ENCODE data around the gene DUSP15. TPM values are rescaled to one million over a fixed set of nuclear protein-coding genes. Genes with fewer than 3 reads are reported as not detected.

Gene DUSP15
- total and polyA plus RNA-seq, 2 of the 8 experiments (the other 6 are each of a cell fraction or from before 2014, with no cell fraction given) = 0.91 to 3.2 TPM

- no peak for TF ChIP-seq KDM1A (IDR thresholded peaks at IDR 0.05; ENCODE audit: borderline replicate concordance, low read length)
- TF ChIP-seq CTCF (IDR thresholded peaks at IDR 0.05; ENCODE audit: control extremely low read depth in 1 of 3, insufficient read depth in 1 of 3, low read depth in 1 of 3, low read length in 3 of 3) = peak in 1 of 3 experiments; percentile 13; a peak in 1 of 4 replicates
- no peak for TF ChIP-seq E2F6 (IDR thresholded peaks at IDR 0.05)
- no peak overlapping the region for H2BK20ac ChIP-seq (ENCODE audit: low read length)
- no peak overlapping the region for H3K23ac ChIP-seq (ENCODE audit: insufficient read length)
- 83% methylated on average over 15 of the region's 15 CpGs; no CpG with 5 or more reads in 1 of the 2 experiments for WGBS, 2 experiments (ENCODE audit: extremely low coverage in 1 of 2, insufficient coverage in 1 of 2, insufficient read length in 1 of 2, insufficient replicate concordance in 2 of 2, low coverage in 1 of 2, low lambda C conversion rate in 2 of 2, missing lambda C conversion rate in 1 of 2)
- no peaks in the 10 kb centered on the region for H3K79me1 ChIP-seq (ENCODE audit: low read depth, low read length)
- H3K18ac ChIP-seq (ENCODE audit: extremely low read depth, low read length) = no peak overlapping the region
- peaks cover 0 to 19% (median 11%) of the 10 kb centered on the region in 4 experiments; a peak in 5 of 7 replicates for H3K27me3 ChIP-seq (replicated peaks in 1 of 4; ENCODE audit: control insufficient read depth in 3 of 4, extremely low read depth in 1 of 4, insufficient read depth in 3 of 4, low read length in 3 of 4)
- no peak overlapping the region for H2BK5ac ChIP-seq (ENCODE audit: low read depth, low read length)
- H3K79me2 ChIP-seq (ENCODE audit: control insufficient read depth in 1 of 2, insufficient read depth in 2 of 2, low read length in 2 of 2) = no peaks in the 10 kb centered on the region
- no peak overlapping the region for H2AK5ac ChIP-seq (ENCODE audit: low read depth, low read length)
- H3K4ac ChIP-seq (replicated peaks; ENCODE audit: insufficient read length, low read depth, low read length) = no peak overlapping the region
- H3K4me2 ChIP-seq (ENCODE audit: insufficient read depth in 1 of 2, low read depth in 2 of 2, low read length in 2 of 2) = no peak overlapping the region
- no peak overlapping the region for H2BK15ac ChIP-seq (ENCODE audit: low read length)
- DNase-seq (ENCODE audit: low read depth in 1 of 2, low spot score in 2 of 2) (no peak), FAIRE-seq (no peak)
- H2BK12ac ChIP-seq (ENCODE audit: low read depth, low read length) = peak overlapping the region; percentile 43; the same call in 1 of the 2 replicates
- no peak overlapping the region for H3K56ac ChIP-seq (replicated peaks; ENCODE audit: insufficient read length, low read depth, low read length)
- H3K4me3 ChIP-seq (ENCODE audit: extremely low read depth in 1 of 4, insufficient read depth in 2 of 4, low read depth in 3 of 4, low read length in 4 of 4) = no peak overlapping the region
- no peaks in the 10 kb centered on the region for H4K20me1 ChIP-seq (replicated peaks in 1 of 2; ENCODE audit: control insufficient read depth in 1 of 2, insufficient read depth in 2 of 2, low read length in 2 of 2)
- H3K9me3 ChIP-seq (ENCODE audit: insufficient read depth in 2 of 2, low read depth in 1 of 2, low read length in 1 of 2) = no peaks in the 10 kb centered on the region
- no peak overlapping the region for H2AFZ ChIP-seq (ENCODE audit: low read length)
- ChIA-PET CTCF (ENCODE audit: partially characterized antibody) (interaction anchor here (0.7 to 8.6 kb wide), 7 partner anchors 11 to 174 kb away, joined by 3 to 105 read pairs (median 13); no protein-coding TSS in a partner anchor), POLR2A (ENCODE audit: partially characterized antibody) (interaction anchor here (0.7 kb wide), 1 partner anchor 79 kb away, joined by 3 read pairs; no protein-coding TSS in a partner anchor)
- H3K9ac ChIP-seq (replicated peaks in 1 of 4; ENCODE audit: extremely low read depth in 1 of 4, low read depth in 3 of 4, low read length in 3 of 4) = no peak overlapping the region; a peak in 1 of 7 replicates
- no peak overlapping the region for H2BK120ac ChIP-seq (replicated peaks; ENCODE audit: low read depth, low read length)
- peaks cover 3 to 34% (median 18%) of the 10 kb centered on the region in 4 experiments for H3K4me1 ChIP-seq (replicated peaks in 1 of 4; ENCODE audit: control insufficient read depth in 3 of 4, insufficient read depth in 4 of 4, low read length in 3 of 4)
- no peak overlapping the region for H4K91ac ChIP-seq (replicated peaks; ENCODE audit: insufficient read length, low read length)
- H4K8ac ChIP-seq (ENCODE audit: extremely low read depth, insufficient read depth, low read length) = no peak overlapping the region
- no peak overlapping the region for H3K14ac ChIP-seq (ENCODE audit: insufficient read length)
- peaks cover 15% of the 10 kb centered on the region for H3K23me2 ChIP-seq (ENCODE audit: low read depth, low read length)
- no peak overlapping the region for H3K27ac ChIP-seq (ENCODE audit: low read depth, low read length)
- no peak overlapping the region for H4K5ac ChIP-seq (ENCODE audit: insufficient read length, low read depth, low read length)
- no peaks in the 10 kb centered on the region for H3K36me3 ChIP-seq (ENCODE audit: control insufficient read depth in 2 of 4, insufficient read depth in 4 of 4, low read length in 3 of 4)
These were observed 12.2 kb downstream of the DUSP15 start for GRCh38 chr20:31857861-31858759.

Data from H1 (cell line).